ENCODE results near the gene CDC42BPB. TPM values are rescaled to one million over a fixed set of nuclear protein-coding genes. Genes with fewer than 3 reads are reported as not detected.

The CDC42BPB gene
- total RNA-seq, 1 donor, result 118 TPM

DNA sequence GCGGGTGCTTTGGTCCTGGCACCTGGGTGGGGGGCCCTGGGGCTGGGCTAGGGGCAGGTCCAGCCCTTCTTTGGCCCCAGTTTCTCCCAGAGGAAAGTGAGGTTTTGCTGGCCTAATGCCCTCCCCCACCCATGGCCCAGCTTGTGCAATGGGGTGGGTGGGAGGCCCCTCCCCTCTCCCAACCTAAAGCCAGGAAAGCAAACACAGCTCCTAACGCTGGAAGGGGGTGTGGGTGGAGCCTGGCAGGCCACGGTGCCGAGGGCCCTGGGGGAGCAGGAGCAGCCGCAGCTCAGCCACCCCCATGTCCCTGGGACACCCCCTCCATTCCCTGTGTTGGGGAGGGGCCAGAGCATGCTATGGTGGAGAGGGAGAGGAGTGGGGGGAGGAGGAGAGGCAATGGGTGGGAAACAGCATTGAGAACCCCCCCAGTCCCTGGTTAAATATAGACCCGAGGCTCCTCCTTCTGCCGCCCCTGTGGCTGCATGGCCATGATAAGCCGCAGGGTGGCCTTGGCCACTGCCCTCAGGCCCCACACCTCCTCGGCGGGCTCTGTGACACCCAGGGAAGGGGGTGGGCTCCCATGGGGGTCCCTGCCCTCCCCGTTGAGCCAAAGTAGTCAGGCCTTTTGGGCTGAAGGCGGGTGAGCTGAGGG is 41.9 kb upstream of the CDC42BPB start:
- no peak for DNase-seq (ENCODE audit: insufficient read length, low spot score, missing footprints)
- no peaks in the 10 kb centered on the region for H3K4me1 ChIP-seq (ENCODE audit: insufficient read depth, low read length)
- no peak overlapping the region for H3K4me3 ChIP-seq (ENCODE audit: insufficient read depth, low read length)
- H2AFZ ChIP-seq (ENCODE audit: low read length), result no peak overlapping the region
- no peak overlapping the region for H3K4me2 ChIP-seq (ENCODE audit: insufficient read depth, low read length)
- H3K27ac ChIP-seq (ENCODE audit: low read depth, low read length), result no peak overlapping the region
- no peaks in the 10 kb centered on the region for H3K79me2 ChIP-seq (ENCODE audit: insufficient read depth, low read length)
- TF ChIP-seq, protein P1, sequence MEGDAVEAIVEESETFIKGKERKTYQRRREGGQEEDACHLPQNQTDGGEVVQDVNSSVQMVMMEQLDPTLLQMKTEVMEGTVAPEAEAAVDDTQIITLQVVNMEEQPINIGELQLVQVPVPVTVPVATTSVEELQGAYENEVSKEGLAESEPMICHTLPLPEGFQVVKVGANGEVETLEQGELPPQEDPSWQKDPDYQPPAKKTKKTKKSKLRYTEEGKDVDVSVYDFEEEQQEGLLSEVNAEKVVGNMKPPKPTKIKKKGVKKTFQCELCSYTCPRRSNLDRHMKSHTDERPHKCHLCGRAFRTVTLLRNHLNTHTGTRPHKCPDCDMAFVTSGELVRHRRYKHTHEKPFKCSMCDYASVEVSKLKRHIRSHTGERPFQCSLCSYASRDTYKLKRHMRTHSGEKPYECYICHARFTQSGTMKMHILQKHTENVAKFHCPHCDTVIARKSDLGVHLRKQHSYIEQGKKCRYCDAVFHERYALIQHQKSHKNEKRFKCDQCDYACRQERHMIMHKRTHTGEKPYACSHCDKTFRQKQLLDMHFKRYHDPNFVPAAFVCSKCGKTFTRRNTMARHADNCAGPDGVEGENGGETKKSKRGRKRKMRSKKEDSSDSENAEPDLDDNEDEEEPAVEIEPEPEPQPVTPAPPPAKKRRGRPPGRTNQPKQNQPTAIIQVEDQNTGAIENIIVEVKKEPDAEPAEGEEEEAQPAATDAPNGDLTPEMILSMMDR (IDR thresholded peaks at IDR 0.05; ENCODE audit: extremely low read depth, low read depth, low read length), result no peak
- H4K20me1 ChIP-seq (ENCODE audit: insufficient read depth, low read length), result no peaks in the 10 kb centered on the region
- H3K27me3 ChIP-seq (ENCODE audit: insufficient read depth, low read length), result peaks cover 20% of the 10 kb centered on the region
- H3K9me3 ChIP-seq (ENCODE audit: low read depth, low read length), result no peaks in the 10 kb centered on the region
- H3K36me3 ChIP-seq (ENCODE audit: insufficient read depth, low read length), result no peaks in the 10 kb centered on the region

DNA sequence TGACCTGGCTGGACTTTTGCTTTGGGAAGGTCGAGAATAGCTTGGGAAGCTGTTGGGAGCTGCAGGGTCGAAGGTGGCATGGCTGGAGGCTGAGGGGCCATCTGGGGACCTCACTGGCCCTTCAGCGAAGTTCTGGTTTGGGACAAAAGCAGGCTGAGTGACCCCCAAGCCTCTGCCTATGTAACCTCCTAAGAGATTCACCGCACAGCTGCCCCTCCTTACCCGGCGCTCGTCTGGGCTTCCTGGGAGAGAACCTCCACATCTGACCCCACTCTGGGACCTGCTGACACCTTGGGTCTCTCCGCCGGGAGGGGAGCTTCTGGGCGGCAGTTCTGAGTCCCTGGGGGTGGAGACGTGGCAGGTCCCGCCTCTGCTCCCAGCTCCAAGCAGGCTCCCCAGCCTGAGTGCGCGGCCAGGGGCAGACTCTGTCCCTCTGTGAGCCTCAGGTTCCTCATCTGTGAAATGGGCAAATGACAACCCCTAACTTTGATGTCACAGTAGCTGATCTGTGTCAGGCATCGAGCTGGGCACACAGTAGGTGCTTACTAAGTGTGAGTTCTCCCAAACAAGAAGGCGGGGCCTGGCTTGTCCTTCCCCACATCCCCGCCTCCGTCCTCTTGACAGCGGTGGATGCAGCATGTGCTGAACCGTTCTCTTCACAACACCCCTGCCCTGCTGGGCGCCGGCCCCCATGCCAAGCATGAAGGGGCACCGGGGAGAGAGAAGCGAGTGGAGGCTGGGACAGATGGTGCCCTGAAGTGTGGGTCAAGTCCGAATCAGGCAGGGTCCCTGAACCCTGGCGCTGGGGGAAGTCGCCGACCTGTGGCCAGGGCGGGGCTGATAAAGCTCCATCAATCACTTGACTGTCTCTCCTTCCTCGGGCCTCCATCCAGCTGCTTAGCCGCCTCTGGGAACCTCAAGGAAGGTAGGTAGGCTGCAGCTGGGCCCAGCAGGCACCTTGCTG is 40.9 kb upstream of the CDC42BPB start:
- Histone ChIP-seq H3K4me3 (ENCODE audit: insufficient read depth, low read length) (no peak overlapping the region), H2AFZ (ENCODE audit: low read length) (no peak overlapping the region), H3K9me3 (ENCODE audit: low read depth, low read length) (no peaks in the 10 kb centered on the region), H3K4me2 (ENCODE audit: insufficient read depth, low read length) (no peak overlapping the region), H3K27ac (ENCODE audit: low read depth, low read length) (no peak overlapping the region), H3K79me2 (ENCODE audit: insufficient read depth, low read length) (no peaks in the 10 kb centered on the region), H3K27me3 (ENCODE audit: insufficient read depth, low read length) (peaks cover 11% of the 10 kb centered on the region), H3K36me3 (ENCODE audit: insufficient read depth, low read length) (no peaks in the 10 kb centered on the region), H4K20me1 (ENCODE audit: insufficient read depth, low read length) (no peaks in the 10 kb centered on the region), H3K4me1 (ENCODE audit: insufficient read depth, low read length) (no peaks in the 10 kb centered on the region)
- DNase-seq (ENCODE audit: insufficient read length, low spot score, missing footprints), result no peak
- TF ChIP-seq, protein P1 (IDR thresholded peaks at IDR 0.05; ENCODE audit: extremely low read depth, low read depth, low read length), result no peak

DNA sequence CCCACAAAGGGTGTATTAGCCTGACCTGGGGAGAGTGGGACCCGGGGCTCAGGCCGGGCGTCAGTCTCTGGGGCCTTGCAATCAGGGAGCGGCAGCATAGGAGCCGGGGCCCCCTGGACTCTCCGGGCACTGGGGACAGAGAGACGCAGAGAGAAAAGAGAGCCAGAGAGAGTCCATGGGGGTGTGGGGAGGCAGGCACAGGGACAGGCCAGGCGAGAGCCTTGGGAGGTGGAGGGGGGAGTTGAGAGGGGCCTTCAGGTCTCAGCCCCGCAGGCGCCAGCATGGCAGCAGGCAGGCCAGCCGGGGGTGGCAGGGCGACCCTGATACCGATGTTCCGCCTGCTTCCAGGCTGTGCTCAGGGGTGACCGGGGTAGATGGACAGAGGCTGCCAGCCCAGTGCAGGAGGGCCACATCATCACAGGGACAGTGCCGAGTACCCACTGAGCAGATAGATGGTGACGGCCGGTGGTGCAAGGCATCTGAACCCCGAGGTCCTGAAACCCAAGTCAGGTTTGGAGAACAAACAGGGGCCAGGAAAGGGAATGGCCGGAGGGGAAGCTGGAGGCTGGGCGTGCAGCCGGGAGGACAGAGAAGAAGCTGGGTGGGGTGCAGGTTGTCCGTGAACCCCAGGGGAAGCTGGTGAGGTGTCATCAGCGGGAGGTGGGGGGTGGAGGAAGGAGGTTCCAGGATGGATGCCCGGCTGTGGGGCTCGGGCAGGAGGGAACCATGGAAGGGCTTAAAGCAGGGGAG is 40.1 kb upstream of the CDC42BPB start:
- Histone ChIP-seq H3K27ac (ENCODE audit: low read depth, low read length) (no peak overlapping the region), H3K4me2 (ENCODE audit: insufficient read depth, low read length) (no peak overlapping the region), H2AFZ (ENCODE audit: low read length) (no peak overlapping the region), H3K9me3 (ENCODE audit: low read depth, low read length) (no peaks in the 10 kb centered on the region), H3K27me3 (ENCODE audit: insufficient read depth, low read length) (peaks cover 3% of the 10 kb centered on the region), H3K4me1 (ENCODE audit: insufficient read depth, low read length) (no peaks in the 10 kb centered on the region), H4K20me1 (ENCODE audit: insufficient read depth, low read length) (no peaks in the 10 kb centered on the region), H3K4me3 (ENCODE audit: insufficient read depth, low read length) (no peak overlapping the region), H3K36me3 (ENCODE audit: insufficient read depth, low read length) (no peaks in the 10 kb centered on the region), H3K79me2 (ENCODE audit: insufficient read depth, low read length) (no peaks in the 10 kb centered on the region)
- TF ChIP-seq, protein P1 (IDR thresholded peaks at IDR 0.05; ENCODE audit: extremely low read depth, low read depth, low read length), result no peak
- DNase-seq (ENCODE audit: insufficient read length, low spot score, missing footprints), result no peak
